CD8-positive, alpha-beta memory T cell (primary cell): Measurements from ENCODE around the gene IGF2BP3. TPM values are rescaled to one million over a fixed set of nuclear protein-coding genes. Genes with fewer than 3 reads are reported as not detected.

Experiments used
- CTCF ChIA-PET: fragments of 350-600 bp; sonication (Branson Sonifier 250); formaldehyde crosslinking; loops from one replicate; lab custom pipeline; 2021; ENCODE audit warnings: antibody characterized with exemption; lab: Charles Lee
- POLR2A ChIA-PET: fragments of 350-600 bp; sonication (Branson Sonifier 250); formaldehyde crosslinking; loops from one replicate; lab custom pipeline; 2021; ENCODE audit warnings: antibody characterized with exemption; lab: Charles Lee
- DNase-seq, 5 donors: peaks; one replicate each; pipeline versions ENCODE4 v3.0.0 to v3.0.0-alpha.2; 2020 to 2022; ENCODE audit warnings: mixed read lengths in 1 of 5
- H3K27ac ChIP-seq: one replicate; pipeline ENCODE4 v1.7.0; 2013; ENCODE audit warnings: low read depth, mild to moderate bottlenecking, low read length, moderate library complexity
- H3K27me3 ChIP-seq: 2 replicates; pipeline ENCODE4 v1.7.0; 2013; ENCODE audit warnings: low read length, mild to moderate bottlenecking; ENCODE audit not compliant: insufficient read depth, poor library complexity, severe bottlenecking
- H3K36me3 ChIP-seq: 2 replicates; pipeline ENCODE4 v1.7.0; 2013; ENCODE audit warnings: mild to moderate bottlenecking, low read length, moderate library complexity; ENCODE audit not compliant: insufficient read depth
- H3K4me1 ChIP-seq: 2 replicates; pipeline ENCODE4 v1.7.0; 2013; ENCODE audit warnings: mild to moderate bottlenecking, low read length, moderate library complexity; ENCODE audit not compliant: insufficient read depth
- H3K4me3 ChIP-seq: 2 replicates; pipeline ENCODE4 v1.7.0; 2013; ENCODE audit warnings: mild to moderate bottlenecking, low read length
- H3K9me3 ChIP-seq: 2 replicates; pipeline ENCODE4 v1.7.0; 2013; ENCODE audit warnings: mild to moderate bottlenecking, low read length
- H3K27ac Mint-ChIP-seq, 8 donors: one replicate each; pipeline ENCODE4 v1.8.0; 2020 to 2021; ENCODE audit warnings: mixed read lengths in 8 of 8, mild to moderate bottlenecking in 6 of 8, inconsistent platforms in 3 of 8, moderate library complexity in 3 of 8
- H3K27me3 Mint-ChIP-seq, 2 donors: one replicate each; pipeline ENCODE4 v1.8.0; 2020 to 2021; ENCODE audit warnings: mixed read lengths in 2 of 2, mild to moderate bottlenecking in 1 of 2, moderate library complexity in 1 of 2
- H3K36me3 Mint-ChIP-seq, 3 donors: one replicate each; pipeline ENCODE4 v1.8.0; 2020 to 2021; ENCODE audit warnings: mixed read lengths in 3 of 3, inconsistent platforms in 1 of 3, mild to moderate bottlenecking in 1 of 3
- H3K4me1 Mint-ChIP-seq, 3 donors: one replicate each; pipeline ENCODE4 v1.8.0; 2020 to 2021; ENCODE audit warnings: mixed read lengths in 3 of 3, inconsistent platforms in 1 of 3, mild to moderate bottlenecking in 1 of 3
- H3K4me3 Mint-ChIP-seq, 7 donors: one replicate each; pipeline ENCODE4 v1.8.0; 2020 to 2021; ENCODE audit warnings: mixed read lengths in 7 of 7, mild to moderate bottlenecking in 6 of 7, moderate library complexity in 4 of 7, inconsistent platforms in 2 of 7
- H3K9me3 Mint-ChIP-seq, 5 donors: one replicate each; pipeline ENCODE4 v1.8.0; 2020 to 2022; ENCODE audit warnings: mixed read lengths in 5 of 5, mild to moderate bottlenecking in 3 of 5, moderate library complexity in 2 of 5, inconsistent platforms in 1 of 5
- polyA plus RNA-seq: library from polyadenylated mRNA; unstranded; fragments of 300-500 nt; fragmentation: Illumina TruSeq; gene quantifications from one replicate; pipeline ENCODE4 v1.2.3, GENCODE V29; 2021
- total RNA-seq, 2 experiments: library from RNA; stranded (reverse); gene quantifications; one replicate each; pipeline ENCODE4 v1.2.3, GENCODE V29; 2021

Gene IGF2BP3
- total and polyA plus RNA-seq, 3 experiments from 2014 or later: 0.04 to 0.15 (median 0.13) TPM

GRCh38 chr7:23261843-23262452 lies 208.3 kb downstream of the IGF2BP3 start:
- no peaks in the 10 kb centered on the region for H3K36me3 ChIP-seq
- POLR2A ChIA-PET: no interaction called here
- no peaks in the 10 kb centered on the region for H3K36me3 Mint-ChIP-seq
- H3K9me3 ChIP-seq: no peaks in the 10 kb centered on the region
- no peak overlapping the region for H3K4me3 ChIP-seq
- no peak overlapping the region for H3K27ac Mint-ChIP-seq
- H3K27ac ChIP-seq: no peak overlapping the region
- CTCF ChIA-PET: interaction anchor here (1.0 to 7.7 kb wide), 9 partner anchors 8 to 435 kb away, joined by 3 to 74 read pairs (median 4); no protein-coding TSS in a partner anchor
- H3K27me3 Mint-ChIP-seq: peaks cover 5 to 21% of the 10 kb centered on the region in 2 donors
- H3K4me3 Mint-ChIP-seq: no peak overlapping the region
- H3K4me1 Mint-ChIP-seq: no peaks in the 10 kb centered on the region
- peak; percentile 28 to 60 (median 32) for DNase-seq
- no peaks in the 10 kb centered on the region for H3K4me1 ChIP-seq
- no peaks in the 10 kb centered on the region for H3K9me3 Mint-ChIP-seq
- peaks cover 3% of the 10 kb centered on the region for H3K27me3 ChIP-seq

- no peak overlapping the region for H3K4me3 Mint-ChIP-seq
- H3K27ac ChIP-seq: no peak overlapping the region
- no peaks in the 10 kb centered on the region for H3K9me3 ChIP-seq
- H3K4me3 ChIP-seq: no peak overlapping the region
- H3K9me3 Mint-ChIP-seq: no peaks in the 10 kb centered on the region
- no peaks in the 10 kb centered on the region for H3K36me3 Mint-ChIP-seq
- no peak overlapping the region for H3K27ac Mint-ChIP-seq
- no peaks in the 10 kb centered on the region for H3K36me3 ChIP-seq
- peaks cover 11 to 33% of the 10 kb centered on the region in 2 donors for H3K27me3 Mint-ChIP-seq
- no peak for DNase-seq
- ChIA-PET POLR2A (no interaction called here), CTCF (interaction anchor here (1.4 to 7.7 kb wide), 2 partner anchors 12 to 174 kb away, joined by 4 to 74 read pairs; no protein-coding TSS in a partner anchor)
- H3K27me3 ChIP-seq: peaks cover 3% of the 10 kb centered on the region
- H3K4me1 Mint-ChIP-seq: no peaks in the 10 kb centered on the region
- H3K4me1 ChIP-seq: no peaks in the 10 kb centered on the region
Observed at GRCh38 chr7:23260371-23260770, 209.9 kb downstream of the IGF2BP3 start.

Other genes with a start within 250 kb of the IGF2BP3 start
- 1 to 10 TPM; 7.2 to 9.4 TPM for gene GPNMB, start 223.7 kb downstream of the IGF2BP3 start, total RNA-seq
- gene GPNMB, start 223.7 kb downstream of the IGF2BP3 start, polyA plus RNA-seq: not detected
- gene MALSU1, start 171.2 kb downstream of the IGF2BP3 start, total RNA-seq: 10 to 100 TPM; 86.3 to 87.8 TPM
- 63.0 TPM for gene MALSU1, start 171.2 kb downstream of the IGF2BP3 start, polyA plus RNA-seq
- 10 to 100 TPM; 82.5 to 87.6 TPM for gene TRA2A, start 61.5 kb upstream of the IGF2BP3 start, total RNA-seq
- 37.1 TPM for gene TRA2A, start 61.5 kb upstream of the IGF2BP3 start, polyA plus RNA-seq
- 1 to 10 TPM; 5.9 to 7.2 TPM for gene CCDC126, start 126.9 kb upstream of the IGF2BP3 start, total RNA-seq
- 17.4 TPM for gene CCDC126, start 126.9 kb upstream of the IGF2BP3 start, polyA plus RNA-seq
- gene FAM221A, start 209.7 kb upstream of the IGF2BP3 start, total RNA-seq: 1 to 10 TPM; 5.8 to 6.2 TPM
- 5.4 TPM for gene FAM221A, start 209.7 kb upstream of the IGF2BP3 start, polyA plus RNA-seq
- under 1 TPM; 0.07 to 0.11 TPM for gene STK31, start 239.7 kb upstream of the IGF2BP3 start, total RNA-seq
- 0.15 TPM for gene STK31, start 239.7 kb upstream of the IGF2BP3 start, polyA plus RNA-seq